Hepatocyte (in vitro differentiated cells): ENCODE results near the gene MED29.

Experiments used
- CTCF ChIP-seq: fragments of 200-600 bp; sonication (generic); IDR thresholded peaks from 2 replicates; pipeline ENCODE4 v1.5.1; 2016; ENCODE audit warnings: antibody characterized with exemption, mild to moderate bottlenecking; ENCODE audit not compliant: poor library complexity
- EZH2 ChIP-seq: fragments of 200-600 bp; sonication (generic); IDR thresholded peaks from 2 replicates; pipeline ENCODE4 v1.6.1; 2016; ENCODE audit warnings: antibody characterized with exemption, mild to moderate bottlenecking, borderline replicate concordance
- EZH2phosphoT487 ChIP-seq: fragments of 200-600 bp; sonication (generic); IDR thresholded peaks from one replicate; pipeline ENCODE4 v1.6.1; 2018; ENCODE audit warnings: antibody characterized with exemption, mild to moderate bottlenecking, low read depth, moderate library complexity; ENCODE audit not compliant: unreplicated experiment, severe bottlenecking

DNA sequence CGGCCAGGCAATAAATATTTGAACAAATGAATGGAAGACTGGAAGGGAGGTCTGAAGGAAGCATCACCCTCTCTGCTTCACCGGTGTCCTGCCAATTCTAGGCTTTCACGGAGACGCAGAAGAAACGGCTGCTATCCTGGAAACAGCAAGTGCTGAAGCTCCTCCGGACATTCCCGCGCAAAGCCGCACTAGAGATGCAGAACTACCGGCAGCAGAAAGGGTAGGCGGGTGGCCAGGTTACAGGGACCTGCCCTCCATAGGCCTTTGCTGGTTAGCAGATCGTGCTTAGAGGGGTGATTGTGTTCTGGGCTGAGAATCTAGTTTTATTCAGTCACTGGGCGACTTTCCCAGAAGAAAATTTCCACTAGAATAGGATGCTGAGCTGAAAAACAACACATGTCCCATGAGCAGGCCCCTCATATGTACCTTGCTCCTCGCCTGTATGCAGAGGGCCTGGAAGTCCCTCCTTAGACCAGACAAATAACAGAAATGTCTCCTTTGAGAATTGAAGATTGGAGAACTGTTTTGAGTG, 11.2 kb upstream of the MED29 start:
- TF ChIP-seq EZH2 (no peak), CTCF (no peak), EZH2phosphoT487 (no peak)
